ENCODE measurements around the gene KRT8. TPM values are rescaled to one million over a fixed set of nuclear protein-coding genes. Genes with fewer than 3 reads are reported as not detected.

KRT8 gene
- polyA plus RNA-seq, 1 of the 3 experiments (the other 2 are of a cell fraction) = 49.4 TPM

- Histone ChIP-seq H3K9ac (no peak overlapping the region), H3K79me2 (ENCODE audit: insufficient read depth) (no peaks in the 10 kb centered on the region), H3K27ac (ENCODE audit: low read depth in 2 of 2, low read length in 1 of 2) (no peak overlapping the region), H2AFZ (ENCODE audit: low read depth) (no peak overlapping the region), H3K4me1 (ENCODE audit: control insufficient read depth in 1 of 2, insufficient read depth in 2 of 2, low read depth in 1 of 2, low read length in 1 of 2) (no peaks in the 10 kb centered on the region), H3K9me2 (no peaks in the 10 kb centered on the region), H3K27me3 (ENCODE audit: insufficient read depth) (peaks cover 24% of the 10 kb centered on the region; the same call in 1 of the 2 replicates), H3K36me3 (replicated peaks in 1 of 2; ENCODE audit: control insufficient read depth in 1 of 2, insufficient read depth in 2 of 2, low read length in 1 of 2) (no peaks in the 10 kb centered on the region), H3F3A (replicated peaks; ENCODE audit: insufficient read depth) (peaks cover 2% of the 10 kb centered on the region), H4K20me1 (ENCODE audit: insufficient read depth) (no peaks in the 10 kb centered on the region), H3K4me2 (no peak overlapping the region), H3K4me3 (ENCODE audit: low read depth in 2 of 2, low read length in 1 of 2) (no peak overlapping the region), H3K9me3 (no peaks in the 10 kb centered on the region)
- TF ChIP-seq JUND (IDR thresholded peaks at IDR 0.05) = no peak
- TF ChIP-seq RFX5 (IDR thresholded peaks at IDR 0.05; ENCODE audit: low read length) = peak; percentile 59; the same call in 1 of the 2 replicates
- DNase-seq = no peak
- 52% methylated on average over 6 of the region's 6 CpGs for WGBS (ENCODE audit: low lambda C conversion rate)
- POLR2A ChIA-PET = no interaction called here
- CTCF ChIA-PET = interaction anchor here (0.6 to 1.3 kb wide), 4 partner anchors 21 to 480 kb away, joined by 3 read pairs; no protein-coding TSS in a partner anchor
Measured at GRCh38 chr12:52860102-52860823, 44.6 kb downstream of the KRT8 start.

- Histone ChIP-seq H3K79me2 (ENCODE audit: insufficient read depth) (no peaks in the 10 kb centered on the region), H3F3A (replicated peaks; ENCODE audit: insufficient read depth) (no peaks in the 10 kb centered on the region), H3K9me3 (no peaks in the 10 kb centered on the region), H3K9me2 (no peaks in the 10 kb centered on the region), H4K20me1 (ENCODE audit: insufficient read depth) (no peaks in the 10 kb centered on the region), H3K36me3 (replicated peaks in 1 of 2; ENCODE audit: control insufficient read depth in 1 of 2, insufficient read depth in 2 of 2, low read length in 1 of 2) (no peaks in the 10 kb centered on the region), H3K4me1 (ENCODE audit: control insufficient read depth in 1 of 2, insufficient read depth in 2 of 2, low read depth in 1 of 2, low read length in 1 of 2) (no peaks in the 10 kb centered on the region), H2AFZ (ENCODE audit: low read depth) (no peak overlapping the region), H3K9ac (no peak overlapping the region), H3K27me3 (ENCODE audit: insufficient read depth) (peaks cover 37% of the 10 kb centered on the region), H3K4me3 (ENCODE audit: low read depth in 2 of 2, low read length in 1 of 2) (no peak overlapping the region), H3K27ac (ENCODE audit: low read depth in 2 of 2, low read length in 1 of 2) (no peak overlapping the region), H3K4me2 (no peak overlapping the region)
- no peak for DNase-seq
- ChIA-PET POLR2A (no interaction called here), CTCF (no interaction called here)
- 43% methylated on average over 3 of the region's 3 CpGs for WGBS (ENCODE audit: low lambda C conversion rate)
- TF ChIP-seq RAD21 (IDR thresholded peaks at IDR 0.05; ENCODE audit: low read length) = no peak
- TF ChIP-seq NRF1 (IDR thresholded peaks at IDR 0.05; ENCODE audit: low read depth, low read length) = no peak
- no peak for TF ChIP-seq PBX3 (IDR thresholded peaks at IDR 0.05)
- no peak for TF ChIP-seq SMC3 (IDR thresholded peaks at IDR 0.05; ENCODE audit: low read depth, low read length)
- no peak for TF ChIP-seq POLR2AphosphoS5 (IDR thresholded peaks at IDR 0.05; ENCODE audit: low read depth, low read length)
- no peak for TF ChIP-seq GATA2 (CRISPR knock-in tag; IDR thresholded peaks at IDR 0.05)
- TF ChIP-seq USF1 (IDR thresholded peaks at IDR 0.05; ENCODE audit: borderline replicate concordance, low read depth) = no peak
- TF ChIP-seq IRF3 (IDR thresholded peaks at IDR 0.05; ENCODE audit: low read depth, low read length) = no peak
- TF ChIP-seq REST (IDR thresholded peaks at IDR 0.05; ENCODE audit: low read depth, low read length) = no peak
- TF ChIP-seq MAX (IDR thresholded peaks at IDR 0.05; ENCODE audit: low read depth) = no peak
- TF ChIP-seq CHD2 (IDR thresholded peaks at IDR 0.05; ENCODE audit: low read length, partially characterized antibody) = no peak
- TF ChIP-seq MEF2A (IDR thresholded peaks at IDR 0.05; ENCODE audit: borderline replicate concordance, low read depth) = no peak
- TF ChIP-seq EP300 (IDR thresholded peaks at IDR 0.05; ENCODE audit: borderline replicate concordance in 1 of 2, low read depth in 1 of 2, low read length in 1 of 2) = no peak
- TF ChIP-seq MXI1 (IDR thresholded peaks at IDR 0.05; ENCODE audit: low read depth, low read length) = no peak
- TF ChIP-seq FOXJ3 (CRISPR knock-in tag; IDR thresholded peaks at IDR 0.05) = no peak
- no peak for TF ChIP-seq USF2 (IDR thresholded peaks at IDR 0.05; ENCODE audit: borderline replicate concordance, low read depth, low read length)
Measured at GRCh38 chr12:52857500-52857899, 47.4 kb downstream of the KRT8 start.

Measured in SK-N-SH (cell line).